Fibroblast of lung (primary cell): ENCODE data around the gene DNAH14. TPM values are rescaled to one million over a fixed set of nuclear protein-coding genes. Genes with fewer than 3 reads are reported as not detected.
A peak's percentile ranks its signal among the peaks of the same experiment; 100 is the strongest.

Experiments used
- DNase-seq, 2 donors: peaks; one replicate each; pipeline versions ENCODE4 v3.0.0 to v3.0.0-alpha.2; 2010; ENCODE audit warnings: low read depth in 2 of 2
- H2AFZ ChIP-seq: 2 replicates; pipeline ENCODE4 v1.5.1; 2012; ENCODE audit warnings: low read length, control low read depth, inconsistent platforms
- H3K27ac ChIP-seq: 2 replicates; pipeline ENCODE4 v1.5.1; 2011; ENCODE audit warnings: low read length, control low read depth; ENCODE audit not compliant: insufficient read depth
- H3K27me3 ChIP-seq: 2 replicates; pipeline ENCODE4 v1.5.1; 2011; ENCODE audit warnings: mild to moderate bottlenecking, low read length; ENCODE audit not compliant: control insufficient read depth, insufficient read depth
- H3K36me3 ChIP-seq: 2 replicates; pipeline ENCODE4 v1.5.1; 2011; ENCODE audit warnings: low read length; ENCODE audit not compliant: control insufficient read depth, insufficient read depth
- H3K4me1 ChIP-seq: 2 replicates; pipeline ENCODE4 v1.5.1; 2011; ENCODE audit warnings: low read length; ENCODE audit not compliant: control insufficient read depth, insufficient read depth; ENCODE audit errors: extremely low read depth
- H3K4me2 ChIP-seq: 2 replicates; pipeline ENCODE4 v1.5.1; 2011; ENCODE audit warnings: low read length, control low read depth; ENCODE audit not compliant: insufficient read depth; ENCODE audit errors: extremely low read depth
- H3K4me3 ChIP-seq, 4 experiments: fragments of 200-600 bp in 1 of 4; sonication (generic) in 1 of 4; replicated peaks in 1 of 4; 2 replicates each; pipeline ENCODE4 v1.5.1; 2011 to 2016; ENCODE audit warnings: low read length in 4 of 4, low read depth in 3 of 4, mild to moderate bottlenecking in 3 of 4, control low read depth in 2 of 4, inconsistent platforms in 1 of 4, mixed read lengths in 1 of 4; ENCODE audit not compliant: insufficient read depth in 1 of 4; ENCODE audit errors: control extremely low read depth in 1 of 4
- H3K79me2 ChIP-seq: 2 replicates; pipeline ENCODE4 v1.5.1; 2012; ENCODE audit warnings: mild to moderate bottlenecking, low read length, inconsistent platforms; ENCODE audit not compliant: control insufficient read depth, insufficient read depth
- H3K9ac ChIP-seq: 2 replicates; pipeline ENCODE4 v1.5.1; 2011; ENCODE audit warnings: mild to moderate bottlenecking, low read length, control low read depth; ENCODE audit not compliant: insufficient read depth
- H3K9me3 ChIP-seq: 2 replicates; pipeline ENCODE4 v1.5.1; 2012; ENCODE audit warnings: low read depth, low read length; ENCODE audit not compliant: control insufficient read depth, insufficient read depth
- H4K20me1 ChIP-seq: 2 replicates; pipeline ENCODE4 v1.5.1; 2011; ENCODE audit warnings: low read length; ENCODE audit not compliant: control insufficient read depth, insufficient read depth; ENCODE audit errors: extremely low read depth
- CTCF ChIP-seq, 2 donors: IDR thresholded peaks in 1 of 2; conservative IDR thresholded peaks in 1 of 2; 1 replicate in 1 of 2; 2 replicates in 1 of 2; pipeline ENCODE4 v1.5.1; 2011 to 2012; ENCODE audit warnings: low read length in 2 of 2, control low read depth in 1 of 2, inconsistent platforms in 1 of 2, low read depth in 1 of 2, mild to moderate bottlenecking in 1 of 2
- EZH2 ChIP-seq: IDR thresholded peaks from 2 replicates; pipeline ENCODE4 v1.5.1; 2012; ENCODE audit warnings: low read length, control low read depth, mild to moderate bottlenecking; ENCODE audit errors: missing control alignments
- polyA plus RNA-seq, 2 donors: library from polyadenylated mRNA; depleted of rRNA in 1 of 2; stranded (reverse) in 1 of 2; unstranded in 1 of 2; fragments of >200 nt; gene quantifications; 2 replicates each; pipeline ENCODE4 v1.2.1, GENCODE V29; 2011 to 2012; ENCODE audit warnings: missing spikeins in 1 of 2
- total RNA-seq: library from RNA; depleted of rRNA; stranded (reverse); fragments of >200 nt; gene quantifications from 2 replicates; pipeline ENCODE4 v1.2.1, GENCODE V29; 2014

DNAH14 gene
- total and polyA plus RNA-seq, 2 donors (not counting 1 experiment from before 2014, with no cell fraction given) = 5.4 to 19.7 TPM

- no peak overlapping the region for H3K27ac ChIP-seq
- H2AFZ ChIP-seq = no peak overlapping the region
- TF ChIP-seq EZH2 (no peak), CTCF (conservative IDR thresholded peaks at IDR 0.05 in 1 of 2, IDR thresholded peaks at IDR 0.05 in 1 of 2; ENCODE audit: low read depth in 1 of 2, low read length in 2 of 2) (no peak)
- no peaks in the 10 kb centered on the region for H3K27me3 ChIP-seq
- no peaks in the 10 kb centered on the region for H3K4me1 ChIP-seq
- no peak overlapping the region for H3K4me2 ChIP-seq
- DNase-seq = no peak
- H3K36me3 ChIP-seq = no peaks in the 10 kb centered on the region
- H3K9ac ChIP-seq = no peak overlapping the region
- H4K20me1 ChIP-seq = no peaks in the 10 kb centered on the region
- H3K79me2 ChIP-seq = no peaks in the 10 kb centered on the region
- H3K4me3 ChIP-seq = no peak overlapping the region
- no peaks in the 10 kb centered on the region for H3K9me3 ChIP-seq
Observed at GRCh38 chr1:225111000-225111399, 181.5 kb downstream of the DNAH14 start.

GRCh38 chr1:225113265-225113664 lies 183.8 kb downstream of the DNAH14 start:
- TF ChIP-seq EZH2 (no peak), CTCF (conservative IDR thresholded peaks at IDR 0.05 in 1 of 2, IDR thresholded peaks at IDR 0.05 in 1 of 2; ENCODE audit: low read depth in 1 of 2, low read length in 2 of 2) (no peak)
- DNase-seq = no peak
- H3K27me3 ChIP-seq = no peaks in the 10 kb centered on the region
- no peaks in the 10 kb centered on the region for H4K20me1 ChIP-seq
- H3K9ac ChIP-seq = no peak overlapping the region
- H3K36me3 ChIP-seq = no peaks in the 10 kb centered on the region
- H3K4me1 ChIP-seq = no peaks in the 10 kb centered on the region
- no peaks in the 10 kb centered on the region for H3K79me2 ChIP-seq
- H3K4me3 ChIP-seq = no peak overlapping the region
- H3K4me2 ChIP-seq = no peak overlapping the region
- no peaks in the 10 kb centered on the region for H3K9me3 ChIP-seq
- no peak overlapping the region for H3K27ac ChIP-seq
- no peak overlapping the region for H2AFZ ChIP-seq

GRCh38 chr1:225114354-225114990 lies 185.0 kb downstream of the DNAH14 start:
- H4K20me1 ChIP-seq = no peaks in the 10 kb centered on the region

More at GRCh38 chr1:225114354-225114990, 185.0 kb downstream of the DNAH14 start:
- Histone ChIP-seq H3K27me3 (no peaks in the 10 kb centered on the region), H3K4me1 (no peaks in the 10 kb centered on the region), H2AFZ (no peak overlapping the region), H3K4me3 (no peak overlapping the region), H3K36me3 (no peaks in the 10 kb centered on the region), H3K4me2 (no peak overlapping the region), H3K79me2 (no peaks in the 10 kb centered on the region), H3K27ac (no peak overlapping the region), H3K9ac (no peak overlapping the region), H3K9me3 (no peaks in the 10 kb centered on the region)
- peak in 1 of 2 donors; percentile 27 for DNase-seq
- TF ChIP-seq EZH2 = no peak
- no peak for TF ChIP-seq CTCF (conservative IDR thresholded peaks at IDR 0.05 in 1 of 2, IDR thresholded peaks at IDR 0.05 in 1 of 2; ENCODE audit: low read depth in 1 of 2, low read length in 2 of 2)
